GM23338 (cell line): ENCODE measurements around the gene G6PC2. TPM values are rescaled to one million over a fixed set of nuclear protein-coding genes. Genes with fewer than 3 reads are reported as not detected.
"Not testable (repeated sequence)": the region's sequence is repeated elsewhere in the genome, so short reads cannot be mapped to it uniquely, and the experiment has no call there.

Source experiments
- ATAC-seq: fragments of 200-7000 bp; cut with Tn5 transposase; 3 replicates; pipeline ENCODE4 v1.9.1; 2020
- DNase-seq: peaks from one replicate; pipeline ENCODE4 v3.0.0-alpha.2; 2015; ENCODE audit warnings: low spot score
- H2AFZ ChIP-seq: fragments of 200-600 bp; sonication (generic); 2 replicates; pipeline ENCODE4 v1.8.0; 2016; ENCODE audit warnings: antibody characterized with exemption, mild to moderate bottlenecking, moderate library complexity
- H3F3A ChIP-seq: fragments of 200-600 bp; sonication (generic); replicated peaks from 2 replicates; pipeline ENCODE4 v1.8.0; 2017; ENCODE audit warnings: antibody characterized with exemption, mixed run types, low read depth
- H3K27ac ChIP-seq: fragments of 200-600 bp; sonication (generic); 2 replicates; pipeline ENCODE4 v1.6.1; 2016; ENCODE audit warnings: low read depth
- H3K27me3 ChIP-seq: fragments of 200-600 bp; sonication (generic); 2 replicates; pipeline ENCODE4 v1.8.0; 2016; ENCODE audit warnings: mild to moderate bottlenecking, mixed run types, moderate library complexity; ENCODE audit not compliant: insufficient read depth
- H3K36me3 ChIP-seq: fragments of 200-600 bp; sonication (generic); 2 replicates; pipeline ENCODE4 v1.8.0; 2016; ENCODE audit warnings: mild to moderate bottlenecking; ENCODE audit not compliant: insufficient read depth
- H3K4me1 ChIP-seq: fragments of 200-600 bp; sonication (generic); 2 replicates; pipeline ENCODE4 v1.8.0; 2016; ENCODE audit warnings: mild to moderate bottlenecking, moderate library complexity; ENCODE audit not compliant: insufficient read depth
- H3K4me2 ChIP-seq: fragments of 200-600 bp; sonication (generic); 2 replicates; pipeline ENCODE4 v1.7.1; 2017; ENCODE audit warnings: mixed run types
- H3K4me3 ChIP-seq: fragments of 200-600 bp; sonication (generic); 2 replicates; pipeline ENCODE4 v1.6.1; 2016; ENCODE audit warnings: mixed run types
- H3K79me2 ChIP-seq: fragments of 200-600 bp; sonication (generic); replicated peaks from 2 replicates; pipeline ENCODE4 v1.8.0; 2017; ENCODE audit warnings: mild to moderate bottlenecking; ENCODE audit not compliant: insufficient read depth
- H3K9me2 ChIP-seq: fragments of 200-600 bp; sonication (generic); 2 replicates; pipeline ENCODE4 v1.8.0; 2017; ENCODE audit not compliant: insufficient read depth
- H4K20me1 ChIP-seq: fragments of 200-600 bp; sonication (generic); replicated peaks from 2 replicates; pipeline ENCODE4 v1.8.0; 2017; ENCODE audit warnings: mild to moderate bottlenecking; ENCODE audit not compliant: insufficient read depth
- H3K27ac Mint-ChIP-seq: 2 replicates; pipeline ENCODE4 v1.8.0; 2020; ENCODE audit warnings: inconsistent platforms, mild to moderate bottlenecking, moderate library complexity, mixed read lengths
- H3K27me3 Mint-ChIP-seq: 3 replicates; pipeline ENCODE4 v1.8.0; 2022; ENCODE audit warnings: low read depth, mild to moderate bottlenecking, moderate library complexity, mixed read lengths, inconsistent platforms; ENCODE audit not compliant: insufficient read depth, poor library complexity
- H3K36me3 Mint-ChIP-seq: 3 replicates; pipeline ENCODE4 v1.8.0; 2021; ENCODE audit warnings: low read depth, mild to moderate bottlenecking, inconsistent platforms, moderate library complexity, mixed read lengths
- H3K4me1 Mint-ChIP-seq: 3 replicates; pipeline ENCODE4 v1.8.0; 2020; ENCODE audit warnings: mild to moderate bottlenecking, inconsistent platforms, mixed read lengths
- H3K4me3 Mint-ChIP-seq: 3 replicates; pipeline ENCODE4 v1.8.0; 2021; ENCODE audit warnings: moderate library complexity, mild to moderate bottlenecking, inconsistent platforms, mixed read lengths
- H3K9me3 Mint-ChIP-seq: 3 replicates; pipeline ENCODE4 v1.8.0; 2020; ENCODE audit warnings: moderate library complexity, mild to moderate bottlenecking, inconsistent platforms, mixed read lengths
- CREB1 ChIP-seq: fragments of 250-450 bp; sonication (Bioruptor Pico); IDR thresholded peaks from 2 replicates; pipeline ENCODE4 v1.5.0; 2020; ENCODE audit warnings: low read depth, mild to moderate bottlenecking, moderate library complexity
- CTCF ChIP-seq, 2 experiments: fragments of 200-600 bp in 1 of 2; sonication (generic) in 1 of 2; conservative IDR thresholded peaks; 2 replicates each; pipeline versions ENCODE4 v1.5.1 to v1.6.1; 2016 to 2017; ENCODE audit warnings: antibody characterized with exemption in 2 of 2, low read depth in 2 of 2, mild to moderate bottlenecking in 2 of 2, moderate library complexity in 1 of 2
- EZH2 ChIP-seq: fragments of 200-600 bp; sonication (generic); IDR thresholded peaks from one replicate; pipeline ENCODE4 v1.8.0; 2017; ENCODE audit warnings: antibody characterized with exemption, mild to moderate bottlenecking, low read depth; ENCODE audit not compliant: unreplicated experiment
- POLR2AphosphoS5 ChIP-seq: IDR thresholded peaks from 2 replicates; pipeline ENCODE4 v1.6.1; 2016; ENCODE audit warnings: antibody characterized with exemption, low read depth
- ZNF462 ChIP-seq: fragments of 250-450 bp; sonication (Bioruptor Pico); IDR thresholded peaks from 2 replicates; pipeline ENCODE4 v1.5.0; 2020; ENCODE audit warnings: mild to moderate bottlenecking, moderate library complexity
- polyA plus RNA-seq: library from polyadenylated mRNA; unstranded; fragments of >200 nt; fragmentation: Nextera tagmentation; extraction: Ambion mirVana; gene quantifications from 2 replicates; pipeline ENCODE4 v1.2.1, GENCODE V29; 2016
- total RNA-seq: library from RNA; depleted of rRNA; stranded (reverse); fragments of >200 nt; shearing (Covaris generic); gene quantifications from 2 replicates; pipeline ENCODE4 v1.2.3, GENCODE V29; 2014
- TF ChIP-seq, protein P1 (sequence below): IDR thresholded peaks from one replicate; pipeline ENCODE4 v1.6.1; 2018; ENCODE audit warnings: antibody characterized with exemption; ENCODE audit not compliant: unreplicated experiment

The G6PC2 gene
- total and polyA plus RNA-seq, 2 experiments from 2014 or later: not detected

DNA sequence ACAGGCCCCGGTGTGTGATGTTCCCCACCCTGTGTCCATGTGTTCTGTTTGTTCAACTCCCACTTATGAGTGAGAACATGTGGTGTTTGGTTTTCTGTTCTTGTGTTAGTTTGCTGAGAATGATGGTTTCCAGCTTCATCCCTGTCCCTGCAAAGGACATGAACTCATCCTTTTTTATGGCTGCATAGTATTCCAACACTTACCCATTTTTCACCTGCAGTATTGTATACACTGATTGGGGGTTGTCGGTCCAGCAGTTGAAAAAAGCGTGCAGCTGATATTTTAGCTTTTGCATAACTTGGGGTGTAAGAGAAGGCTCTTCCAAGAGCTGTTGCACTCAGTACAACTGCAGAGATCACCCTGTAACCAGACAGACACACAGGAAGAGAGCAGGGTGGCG lies 31.1 kb downstream of the G6PC2 start:
- not testable (repeated sequence) for H3K36me3 ChIP-seq

GRCh38 chr2:168934826-168935225 lies 33.7 kb downstream of the G6PC2 start:
- Histone ChIP-seq H3K36me3 (no peaks in the 10 kb centered on the region), H3K4me2 (no peak overlapping the region), H2AFZ (no peak overlapping the region; the same call in 1 of the 2 replicates), H3K4me1 (peaks cover 6% of the 10 kb centered on the region; the same call in 1 of the 2 replicates), H3K27me3 (no peaks in the 10 kb centered on the region), H3F3A (no peaks in the 10 kb centered on the region), H3K9me2 (no peaks in the 10 kb centered on the region), H3K79me2 (no peaks in the 10 kb centered on the region), H3K27ac (no peak overlapping the region), H3K4me3 (no peak overlapping the region), H4K20me1 (no peaks in the 10 kb centered on the region)
- Mint-ChIP-seq H3K9me3 (0 out of 3 replicates have a peak, but pooled peaks cover 3% of the 10 kb centered on the region), H3K27me3 (peaks cover 2% of the 10 kb centered on the region), H3K36me3 (no peaks in the 10 kb centered on the region), H3K4me1 (peaks cover 7% of the 10 kb centered on the region; the same call in 2 of the 3 replicates), H3K27ac (no peak overlapping the region), H3K4me3 (no peak overlapping the region)
- TF ChIP-seq CREB1 (CRISPR knock-in tag) (no peak), POLR2AphosphoS5 (no peak), CTCF (conservative IDR thresholded peaks at IDR 0.05; ENCODE audit: low read depth in 2 of 2) (no peak), EZH2 (no peak), ZNF462 (no peak)
- TF ChIP-seq, protein P1, sequence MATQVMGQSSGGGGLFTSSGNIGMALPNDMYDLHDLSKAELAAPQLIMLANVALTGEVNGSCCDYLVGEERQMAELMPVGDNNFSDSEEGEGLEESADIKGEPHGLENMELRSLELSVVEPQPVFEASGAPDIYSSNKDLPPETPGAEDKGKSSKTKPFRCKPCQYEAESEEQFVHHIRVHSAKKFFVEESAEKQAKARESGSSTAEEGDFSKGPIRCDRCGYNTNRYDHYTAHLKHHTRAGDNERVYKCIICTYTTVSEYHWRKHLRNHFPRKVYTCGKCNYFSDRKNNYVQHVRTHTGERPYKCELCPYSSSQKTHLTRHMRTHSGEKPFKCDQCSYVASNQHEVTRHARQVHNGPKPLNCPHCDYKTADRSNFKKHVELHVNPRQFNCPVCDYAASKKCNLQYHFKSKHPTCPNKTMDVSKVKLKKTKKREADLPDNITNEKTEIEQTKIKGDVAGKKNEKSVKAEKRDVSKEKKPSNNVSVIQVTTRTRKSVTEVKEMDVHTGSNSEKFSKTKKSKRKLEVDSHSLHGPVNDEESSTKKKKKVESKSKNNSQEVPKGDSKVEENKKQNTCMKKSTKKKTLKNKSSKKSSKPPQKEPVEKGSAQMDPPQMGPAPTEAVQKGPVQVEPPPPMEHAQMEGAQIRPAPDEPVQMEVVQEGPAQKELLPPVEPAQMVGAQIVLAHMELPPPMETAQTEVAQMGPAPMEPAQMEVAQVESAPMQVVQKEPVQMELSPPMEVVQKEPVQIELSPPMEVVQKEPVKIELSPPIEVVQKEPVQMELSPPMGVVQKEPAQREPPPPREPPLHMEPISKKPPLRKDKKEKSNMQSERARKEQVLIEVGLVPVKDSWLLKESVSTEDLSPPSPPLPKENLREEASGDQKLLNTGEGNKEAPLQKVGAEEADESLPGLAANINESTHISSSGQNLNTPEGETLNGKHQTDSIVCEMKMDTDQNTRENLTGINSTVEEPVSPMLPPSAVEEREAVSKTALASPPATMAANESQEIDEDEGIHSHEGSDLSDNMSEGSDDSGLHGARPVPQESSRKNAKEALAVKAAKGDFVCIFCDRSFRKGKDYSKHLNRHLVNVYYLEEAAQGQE: no peak
- ATAC-seq (no peak), DNase-seq (no peak)

More for the DNA sequence above, 31.1 kb downstream of the G6PC2 start:
- not testable (repeated sequence) for H2AFZ ChIP-seq, H3K27me3 ChIP-seq, H3K9me2 ChIP-seq, H3K4me2 ChIP-seq, H3K4me3 Mint-ChIP-seq, ATAC-seq, H3K9me3 Mint-ChIP-seq, H3K27ac ChIP-seq, DNase-seq, H3K27ac Mint-ChIP-seq, H3K4me3 ChIP-seq, H3K79me2 ChIP-seq, H3K4me1 ChIP-seq, H3K27me3 Mint-ChIP-seq, H3K4me1 Mint-ChIP-seq, H3K36me3 Mint-ChIP-seq, H4K20me1 ChIP-seq, H3F3A ChIP-seq
